Epidermal melanocyte (primary cell): ENCODE measurements around the gene USP48.

Experiments
- DNase-seq: peaks from one replicate; pipeline ENCODE4 v3.0.0; 2011; ENCODE audit warnings: low spot score; ENCODE audit not compliant: insufficient read length

Gene USP48

DNA sequence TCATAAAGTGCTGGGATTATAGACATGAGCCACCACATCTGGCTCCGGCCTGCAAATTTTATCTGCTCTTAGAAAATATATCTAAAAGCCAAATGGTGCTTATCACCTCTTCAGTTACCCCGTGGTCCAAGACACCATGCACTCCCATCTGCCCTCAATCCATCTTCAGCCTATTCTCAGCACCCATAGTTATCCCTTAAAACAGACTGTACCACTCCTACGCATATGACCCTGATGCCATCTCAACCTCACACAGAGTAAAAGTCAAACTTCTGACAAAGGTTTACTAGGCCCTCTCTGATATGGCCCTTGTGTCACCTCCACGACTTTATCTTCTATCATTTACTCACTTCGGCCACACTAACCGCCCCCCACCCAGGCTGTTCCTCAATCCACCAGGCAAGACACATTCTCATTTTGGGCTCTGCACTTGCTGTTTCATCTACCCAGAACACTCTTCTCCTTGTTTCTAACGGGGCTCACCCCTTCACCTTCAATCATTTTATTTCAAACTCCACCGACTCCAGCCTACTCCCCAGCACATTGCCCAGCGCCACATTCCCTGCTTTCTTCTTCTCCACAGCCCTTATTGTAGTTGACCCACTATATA lies 33.0 kb downstream of the USP48 start:
- DNase-seq, result no peak

DNA sequence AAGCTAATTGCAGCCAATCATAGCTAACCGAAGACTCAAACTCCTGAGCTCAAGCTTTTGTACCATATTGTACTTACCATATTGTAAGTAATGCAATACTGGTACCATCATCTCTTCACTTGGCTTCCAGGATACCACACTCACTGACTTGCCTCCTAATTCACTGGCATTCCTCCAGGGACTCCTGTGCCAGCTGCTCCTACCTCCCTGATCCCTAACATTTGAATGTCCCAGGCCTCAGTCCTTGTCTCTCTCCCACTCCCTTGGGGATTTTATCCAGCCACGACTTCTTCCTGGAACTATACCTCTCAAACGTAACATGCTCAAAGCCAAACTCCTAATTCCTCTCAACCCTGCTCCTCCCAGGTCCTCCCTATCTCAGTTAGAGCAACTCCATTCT lies 33.8 kb downstream of the USP48 start:
- DNase-seq, result no peak

DNA sequence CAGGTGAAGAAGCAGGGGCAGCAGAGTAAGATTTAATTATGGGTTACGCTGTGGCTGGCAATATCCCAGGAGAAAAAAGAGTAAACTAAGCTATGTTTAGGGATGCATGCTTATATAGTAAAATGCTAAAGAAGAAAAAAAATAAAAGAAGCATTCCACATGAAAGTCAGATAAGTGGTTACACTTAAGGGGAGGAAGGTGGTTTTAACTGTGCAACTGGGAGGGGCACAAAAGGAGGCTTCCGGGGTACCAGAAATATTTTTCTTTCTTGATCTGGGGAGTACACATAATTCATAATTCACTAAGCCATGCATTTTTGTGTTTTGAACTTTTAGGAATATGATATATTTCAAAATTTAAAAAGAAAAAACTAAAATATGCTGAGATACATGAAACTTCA lies 39.5 kb downstream of the USP48 start:
- DNase-seq, result no peak

DNA sequence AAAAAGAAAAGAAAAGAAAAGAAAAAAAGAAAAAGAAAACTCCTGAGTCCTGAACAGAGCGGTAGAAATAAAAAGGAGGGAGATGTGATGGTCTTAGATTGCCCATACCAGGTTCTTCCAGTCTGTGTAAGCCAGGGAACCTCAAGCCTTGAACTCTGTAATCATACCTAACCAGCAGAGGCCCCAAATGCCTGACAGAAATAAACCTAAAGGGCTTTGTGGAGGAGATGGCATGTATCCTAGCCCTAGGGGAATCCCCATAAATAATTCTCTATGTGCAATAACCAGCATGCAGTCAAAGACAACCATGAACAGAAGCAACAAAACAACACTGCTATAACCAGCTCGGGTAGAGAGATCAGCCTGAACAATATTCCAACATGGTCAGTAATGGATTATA lies 40.4 kb downstream of the USP48 start:
- no peak for DNase-seq

DNA sequence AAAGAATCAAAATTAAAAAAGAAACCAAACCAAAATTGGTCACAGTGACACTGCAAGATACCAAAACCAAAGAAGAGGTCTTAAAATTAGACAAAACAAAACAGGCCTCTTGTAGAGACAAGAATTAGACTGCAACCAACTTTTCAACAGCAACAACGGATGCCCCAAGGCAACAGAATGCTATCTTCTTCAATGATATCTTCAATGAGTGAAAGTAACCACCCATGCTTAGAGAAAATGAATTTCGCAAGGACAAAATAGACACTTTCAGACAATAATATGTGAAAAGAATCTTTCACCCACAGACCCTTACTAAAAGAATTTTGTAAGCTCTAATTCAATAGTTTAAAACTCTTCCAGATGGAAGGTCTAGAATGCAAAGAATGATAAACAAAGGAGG lies 41.7 kb downstream of the USP48 start:
- no peak for DNase-seq

DNA sequence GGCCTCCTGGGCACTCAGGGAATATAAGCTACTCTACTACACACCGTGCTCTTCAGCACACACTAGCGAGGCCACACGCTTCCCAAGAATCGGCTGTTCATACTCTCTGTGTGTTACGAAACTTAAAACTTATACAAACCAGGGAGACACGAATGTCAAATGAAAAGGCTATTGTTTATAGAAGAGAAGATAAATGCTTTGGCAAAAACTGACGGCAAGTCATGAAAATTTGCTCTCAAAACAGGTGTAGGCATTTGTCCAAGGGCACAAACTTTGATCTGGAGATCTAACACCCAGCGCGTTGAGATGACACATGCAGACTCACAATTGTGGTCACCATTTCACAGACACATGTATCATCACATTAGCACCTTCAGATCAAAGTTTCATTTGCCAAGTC lies 46.1 kb downstream of the USP48 start:
- DNase-seq, result no peak

DNA sequence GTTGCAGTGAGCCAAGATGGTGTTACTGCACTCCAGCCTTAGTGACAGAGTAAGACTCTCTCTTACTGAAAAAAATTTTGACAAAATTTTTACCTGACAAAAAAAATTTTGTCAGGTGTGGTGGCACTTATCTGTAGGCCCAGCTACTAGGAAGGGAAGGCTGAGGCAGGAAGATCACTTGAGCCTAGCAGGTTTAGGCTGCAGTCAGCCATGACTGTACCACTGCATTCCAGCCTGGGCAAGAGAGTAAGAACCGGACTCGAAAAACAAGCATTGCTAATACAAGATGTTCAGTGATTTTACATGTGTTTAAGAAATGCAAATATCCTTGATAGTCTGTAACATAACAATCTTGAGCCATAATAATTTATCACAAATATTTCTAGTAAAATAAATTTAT lies 46.9 kb downstream of the USP48 start:
- DNase-seq, result no peak

DNA sequence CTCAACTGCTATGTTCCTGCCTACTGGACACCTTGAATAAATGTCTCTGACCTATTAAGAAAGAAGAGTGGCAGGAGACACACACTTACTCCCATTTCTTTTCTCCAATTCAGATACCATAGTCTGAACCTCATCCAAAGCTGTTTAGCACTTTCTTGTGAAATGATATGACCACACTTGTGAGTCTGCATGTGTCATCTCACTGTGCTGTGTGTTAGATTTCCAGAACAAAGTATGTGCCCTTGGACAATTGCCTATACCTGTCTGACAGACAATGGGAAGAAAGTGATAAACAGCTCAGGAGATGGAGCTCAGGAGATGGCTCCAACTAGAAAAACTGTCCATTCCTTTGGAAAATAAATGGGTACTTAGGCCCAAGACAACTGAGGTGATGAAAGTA lies 48.4 kb downstream of the USP48 start:
- DNase-seq, result no peak

DNA sequence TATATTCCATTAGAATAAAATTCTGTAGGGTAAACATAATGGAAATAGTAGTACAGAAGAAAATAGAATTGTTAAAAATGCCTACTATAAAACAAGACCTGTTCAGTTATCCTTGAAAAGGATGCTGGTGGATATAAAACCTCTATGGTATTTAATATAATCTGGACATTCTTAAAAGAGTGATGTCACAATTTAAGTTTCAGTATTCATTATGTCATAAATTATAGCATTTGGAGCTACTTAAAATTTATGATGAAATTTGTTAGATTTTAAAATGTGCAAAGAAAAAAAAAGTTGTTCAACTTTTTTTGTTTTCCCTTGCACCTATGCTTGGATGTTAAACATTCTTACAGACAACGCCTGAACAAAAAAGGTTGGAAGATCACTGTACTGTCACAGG lies 50.3 kb downstream of the USP48 start:
- no peak for DNase-seq

DNA sequence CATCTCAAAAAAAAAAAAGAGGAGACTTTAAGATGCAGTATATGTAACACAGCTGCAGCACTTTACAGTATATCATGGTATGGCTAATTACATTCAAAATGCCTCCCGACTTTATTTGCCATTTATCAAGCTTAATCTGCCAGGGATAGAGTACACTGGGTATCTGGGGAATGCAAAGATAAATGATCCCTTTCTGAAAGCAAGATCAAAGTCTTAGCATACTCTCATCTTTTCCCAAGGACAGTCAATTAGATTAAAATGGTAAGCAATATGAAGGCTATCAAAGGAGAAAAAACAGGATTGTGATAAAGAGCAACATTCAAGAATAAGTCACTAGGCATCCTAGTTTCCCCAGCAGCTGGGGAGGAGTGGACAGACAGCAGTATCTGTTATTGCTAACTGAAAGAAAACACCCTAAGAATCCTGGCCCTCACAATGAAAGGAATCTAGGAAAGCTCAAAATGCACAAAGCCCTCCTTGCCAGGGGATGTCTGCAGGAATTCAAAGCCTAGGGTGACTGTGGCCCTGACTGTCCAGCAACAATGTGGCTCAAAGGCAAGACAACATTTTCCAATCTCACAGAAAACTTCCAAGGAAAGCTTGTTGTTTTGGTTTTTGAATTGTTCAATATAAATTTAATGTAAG lies 57.1 kb downstream of the USP48 start:
- DNase-seq, result no peak

DNA sequence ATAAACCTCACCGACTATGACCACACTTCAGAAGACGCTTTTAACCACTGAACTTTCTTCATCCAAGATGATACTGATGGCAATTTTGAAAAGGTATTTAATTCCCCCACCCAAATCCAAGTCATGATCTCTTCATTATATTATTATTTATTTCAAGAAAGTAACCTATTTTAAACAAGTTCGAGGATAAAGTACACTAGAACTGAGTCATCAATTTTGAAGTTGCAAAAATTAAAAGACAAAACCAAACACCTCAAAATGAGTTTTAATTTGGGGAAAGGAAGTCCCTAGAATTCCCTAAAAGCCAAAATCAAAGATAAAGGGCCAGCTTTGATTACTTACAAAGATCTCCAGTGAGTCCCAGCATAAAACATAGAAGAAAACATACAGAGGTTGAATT lies 58.4 kb downstream of the USP48 start:
- DNase-seq, result no peak

DNA sequence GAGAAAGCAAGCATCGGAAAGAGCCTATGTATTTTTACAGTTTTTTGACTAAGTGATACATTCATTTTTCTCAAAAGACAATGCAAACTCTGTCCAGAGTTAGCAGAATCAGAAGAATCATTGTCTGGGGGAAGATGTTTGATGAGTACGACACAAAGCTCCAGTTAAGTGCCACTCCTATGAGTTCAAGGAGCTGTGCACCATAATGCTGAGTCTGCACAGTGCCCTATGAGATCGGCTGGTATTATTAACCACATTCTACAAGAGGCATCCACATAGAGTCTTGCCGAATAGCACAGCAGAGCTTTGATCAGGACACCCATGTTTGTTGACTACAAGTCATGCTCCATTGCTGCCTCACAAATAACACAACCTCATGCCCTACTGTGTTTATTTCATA lies 58.9 kb downstream of the USP48 start:
- DNase-seq, result no peak

DNA sequence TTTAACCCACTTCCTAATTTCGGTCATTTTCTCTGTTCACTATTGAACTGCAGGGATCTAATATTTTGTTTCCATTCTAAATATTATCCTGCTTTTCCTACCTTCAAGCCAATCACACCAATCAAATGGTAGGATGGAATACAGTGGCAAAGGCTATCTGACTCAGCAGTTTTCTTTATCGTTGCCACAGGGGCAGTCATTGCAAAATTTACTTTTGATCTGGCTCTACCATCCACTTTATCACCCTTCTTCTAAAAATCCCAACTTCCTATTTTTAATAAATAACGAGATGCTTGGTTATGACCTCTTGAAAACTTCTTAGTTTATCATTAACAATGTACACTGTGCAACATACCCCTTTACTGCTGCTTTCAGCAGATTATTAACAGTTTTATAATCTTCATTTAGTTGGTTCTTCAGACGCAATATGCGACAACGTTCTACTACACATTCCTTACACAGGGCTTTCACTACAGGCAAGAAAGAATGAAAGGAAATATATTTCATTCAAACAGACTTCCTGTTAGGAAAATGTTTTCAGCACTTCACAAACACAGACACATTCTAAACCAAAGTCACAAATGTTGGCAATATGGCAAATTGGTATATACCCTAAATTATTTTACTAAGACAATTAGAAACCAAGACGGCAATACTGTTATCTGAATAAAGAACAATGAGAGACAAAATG lies 61.5 kb downstream of the USP48 start:
- no peak for DNase-seq

DNA sequence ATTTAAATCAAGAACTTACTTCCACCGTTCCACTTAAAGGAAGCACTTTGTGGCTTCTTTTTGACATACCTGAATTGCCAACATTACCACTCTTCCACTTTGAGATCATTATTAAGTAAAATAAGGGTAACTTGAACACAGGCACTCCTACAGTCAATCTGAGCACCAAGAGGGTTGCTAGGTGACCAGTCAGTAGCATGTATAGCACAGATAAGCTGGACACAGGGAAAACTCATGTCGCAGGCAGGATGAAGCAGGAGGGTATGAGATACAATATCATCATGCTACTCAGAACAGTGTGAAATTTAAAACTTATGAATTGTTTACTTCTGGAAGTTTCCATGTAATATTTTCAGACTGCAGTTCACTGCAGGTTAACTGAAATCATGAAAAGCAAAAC lies 66.8 kb downstream of the USP48 start:
- no peak for DNase-seq

DNA sequence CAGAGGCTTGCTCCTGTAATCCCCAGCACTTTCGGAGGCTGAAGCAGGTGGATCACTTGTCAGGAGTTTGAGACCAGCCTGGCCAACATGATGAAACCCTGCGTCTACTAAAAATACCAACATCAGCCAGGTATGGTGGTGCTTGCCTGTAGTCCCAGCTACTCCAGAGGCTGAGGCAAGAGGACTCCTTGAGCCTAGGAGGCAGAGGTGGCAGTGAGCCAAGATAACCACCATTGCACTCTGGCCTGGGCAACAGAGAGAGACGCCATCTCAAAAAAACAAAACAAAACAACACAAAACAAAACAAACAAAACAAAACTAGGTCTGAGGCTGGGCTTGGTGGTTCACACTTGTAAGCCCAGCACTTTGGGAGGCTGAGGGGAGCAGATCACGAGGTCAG lies 75.1 kb downstream of the USP48 start:
- no peak for DNase-seq

DNA sequence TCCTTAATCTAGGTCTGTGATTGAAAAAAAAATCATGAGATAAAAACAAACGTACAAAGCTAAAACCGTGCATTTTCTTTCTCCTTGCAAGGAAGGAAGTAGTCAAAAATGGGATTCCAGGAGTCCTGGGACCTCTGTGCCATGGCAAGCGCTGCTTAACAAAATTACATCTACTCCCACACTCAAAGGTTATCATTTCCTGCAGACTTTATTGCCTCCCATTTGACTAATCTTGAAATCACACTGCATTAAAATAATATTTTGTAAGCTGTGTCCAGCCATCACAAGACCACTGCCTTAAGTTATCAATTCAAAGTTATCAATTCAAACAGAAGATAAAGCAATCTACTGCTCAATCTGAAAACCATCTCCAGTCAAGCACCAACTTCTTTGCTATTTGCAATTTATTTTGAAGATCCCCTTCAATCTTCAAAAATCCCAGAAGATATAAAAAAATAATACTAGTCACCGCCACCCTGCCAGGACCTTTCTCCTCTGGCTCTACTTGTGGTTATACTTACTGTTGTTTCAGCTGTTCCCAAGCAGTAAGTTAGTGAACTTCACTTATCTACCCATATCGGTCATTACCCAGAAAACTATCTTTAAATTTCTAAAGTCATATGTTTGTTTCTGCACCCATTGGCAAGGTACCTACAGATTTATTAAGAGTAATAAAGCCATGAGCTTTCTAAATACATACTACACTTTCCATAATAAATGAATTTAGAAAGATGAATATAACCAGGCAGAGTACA lies 75.7 kb downstream of the USP48 start:
- DNase-seq, result no peak

DNA sequence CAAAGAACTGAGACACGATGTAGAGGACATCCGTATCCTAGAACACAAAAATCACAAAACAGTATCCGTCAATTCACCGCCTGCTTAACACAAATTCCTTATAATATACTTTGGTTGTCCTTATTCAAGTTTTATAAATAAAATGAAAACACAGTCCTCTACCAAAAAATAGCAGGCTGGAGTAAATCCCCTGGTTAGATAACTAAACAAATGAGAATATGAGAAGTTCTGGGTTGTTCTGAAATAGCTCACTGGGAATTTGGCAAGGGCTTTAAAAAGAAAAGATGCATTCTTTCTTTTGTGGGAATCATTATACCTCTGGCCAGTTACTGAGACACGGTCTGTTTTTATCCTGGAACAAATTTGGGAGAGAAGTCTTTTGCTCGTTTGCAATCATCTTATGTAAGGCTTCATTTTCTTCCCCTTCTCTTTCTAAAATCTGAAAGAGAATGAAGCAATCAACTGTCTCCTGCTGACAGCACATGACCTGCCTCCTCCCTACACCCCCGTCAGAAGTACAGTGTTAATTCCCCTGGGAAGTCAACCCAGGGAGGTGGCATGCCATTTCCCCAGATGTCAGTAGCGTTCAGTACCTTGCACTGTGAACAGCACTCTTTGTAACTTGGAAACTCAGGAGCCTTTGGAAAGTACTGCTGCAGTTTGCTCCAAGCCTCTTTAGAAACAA lies 76.7 kb downstream of the USP48 start:
- DNase-seq, result peak; percentile 19

DNA sequence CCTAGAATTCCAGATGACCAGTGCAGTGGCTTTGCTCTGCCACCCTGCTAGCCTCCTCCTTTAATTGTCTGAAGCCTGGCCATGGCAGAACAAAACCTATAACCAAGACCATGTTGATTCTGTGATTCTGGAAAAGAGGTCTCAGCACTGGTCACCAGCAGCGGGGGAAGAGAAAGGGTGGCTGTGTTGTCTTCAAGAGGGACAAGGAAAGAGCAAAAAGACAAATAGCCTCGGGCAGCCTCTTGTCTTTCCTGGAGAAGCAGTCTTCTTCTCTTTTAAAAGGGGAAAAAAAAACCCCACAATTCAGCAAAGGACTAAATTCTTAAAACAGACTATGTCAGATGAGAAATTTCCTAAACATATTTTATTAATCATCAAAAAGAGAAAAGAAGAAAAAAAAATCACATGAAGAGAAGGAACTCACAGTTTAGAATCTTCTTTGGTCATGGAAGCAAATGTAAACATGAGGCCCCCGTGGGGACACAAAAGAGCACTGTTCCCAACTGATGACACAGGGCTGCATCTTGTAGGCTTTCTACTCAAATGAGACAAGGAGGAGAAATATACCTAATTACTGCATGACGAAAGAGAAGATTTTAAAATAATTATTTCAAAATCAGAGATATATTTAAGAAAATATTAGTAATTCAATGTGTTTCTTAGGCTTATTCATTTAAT lies 77.5 kb downstream of the USP48 start:
- DNase-seq, result no peak

DNA sequence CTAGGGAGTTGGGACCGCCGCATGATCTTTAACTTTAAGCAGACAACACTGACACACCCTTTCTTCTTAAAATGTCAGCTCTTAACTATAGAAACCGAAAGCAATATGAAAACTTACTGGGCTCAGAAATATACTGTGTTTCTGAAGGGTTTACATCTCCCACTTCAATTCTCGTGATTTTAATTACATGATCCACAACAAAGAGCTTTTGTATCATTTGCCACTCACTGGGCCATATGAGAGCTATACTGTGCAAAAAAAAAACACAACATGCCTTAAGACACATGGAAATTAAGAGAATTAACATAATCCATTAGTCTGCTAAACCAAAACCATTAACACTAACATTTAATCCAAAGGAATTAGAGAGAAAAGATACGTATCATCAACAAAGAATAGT lies 78.8 kb downstream of the USP48 start:
- DNase-seq, result no peak

DNA sequence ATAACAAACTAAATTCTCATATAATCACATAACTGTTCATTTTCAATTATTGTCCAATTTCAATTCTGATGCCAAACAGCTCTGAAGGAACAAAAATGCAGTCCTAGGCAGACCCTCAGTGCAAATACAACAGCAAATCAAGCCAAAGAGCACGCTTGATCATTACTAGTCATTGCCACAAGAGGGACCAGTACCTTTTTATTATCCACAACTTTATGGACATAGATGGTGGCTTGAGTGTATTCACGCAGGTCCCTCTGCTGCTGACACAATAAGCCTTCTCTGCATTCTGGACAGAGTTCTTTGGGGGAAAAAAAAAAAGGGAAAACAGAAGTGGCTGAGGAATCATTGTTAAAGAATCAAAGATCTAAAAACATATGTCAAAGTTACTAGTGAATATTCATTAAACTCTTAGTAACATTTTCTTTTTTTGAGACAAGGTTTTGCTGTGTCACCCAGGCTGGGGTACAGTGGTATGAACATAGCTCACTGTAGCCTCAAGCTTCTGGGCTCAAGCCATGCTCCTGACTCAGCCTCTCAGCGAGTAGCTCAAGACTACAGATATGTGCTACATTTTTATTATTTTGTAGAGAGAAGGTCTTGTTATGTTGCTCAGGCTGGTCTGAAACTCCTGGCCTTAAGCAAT lies 79.5 kb downstream of the USP48 start:
- DNase-seq, result no peak

DNA sequence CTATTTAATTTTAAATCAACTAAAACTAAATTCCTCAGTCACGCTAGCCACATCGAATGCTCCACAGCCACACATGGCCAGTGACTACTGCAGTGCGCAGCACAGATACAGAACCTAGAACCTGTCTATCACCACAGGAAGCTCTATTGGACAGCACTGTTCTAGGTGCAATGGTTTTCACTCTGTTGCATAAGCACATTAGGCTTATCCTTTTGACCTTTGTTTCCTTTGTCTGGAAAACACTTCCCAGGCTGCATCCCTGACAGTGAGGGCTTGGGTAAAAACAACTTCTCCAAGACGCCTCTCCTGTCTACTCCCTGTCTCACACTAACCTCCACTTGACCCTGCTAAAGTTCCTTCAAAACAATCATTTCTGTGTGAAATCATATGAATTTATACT lies 80.2 kb downstream of the USP48 start:
- no peak for DNase-seq
